Measurements from ENCODE around the gene MASP1.
"Not testable (repeated sequence)": the region's sequence is repeated elsewhere in the genome, so short reads cannot be mapped to it uniquely, and the experiment has no call there.

MASP1 gene

DNA sequence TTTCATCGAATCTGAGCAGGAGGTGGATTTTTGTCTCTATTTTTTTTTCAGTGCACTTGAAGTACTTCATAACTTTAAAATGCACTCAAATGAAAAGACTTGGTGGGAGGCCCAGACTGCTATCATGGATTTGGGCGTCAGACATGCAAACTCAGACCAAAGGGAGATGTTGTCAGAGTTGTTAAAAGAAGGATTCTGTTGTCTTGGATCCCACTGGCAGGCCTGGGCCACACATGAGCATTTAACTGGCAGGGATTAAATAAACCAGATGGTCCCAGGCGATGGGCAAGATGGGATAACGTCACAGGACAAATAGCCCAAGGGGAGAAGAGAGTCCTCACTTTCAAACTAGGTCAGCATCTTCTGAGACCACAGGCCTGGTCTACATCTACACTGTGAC is 78.8 kb downstream of the MASP1 start:
- no peak for DNase-seq

DNA sequence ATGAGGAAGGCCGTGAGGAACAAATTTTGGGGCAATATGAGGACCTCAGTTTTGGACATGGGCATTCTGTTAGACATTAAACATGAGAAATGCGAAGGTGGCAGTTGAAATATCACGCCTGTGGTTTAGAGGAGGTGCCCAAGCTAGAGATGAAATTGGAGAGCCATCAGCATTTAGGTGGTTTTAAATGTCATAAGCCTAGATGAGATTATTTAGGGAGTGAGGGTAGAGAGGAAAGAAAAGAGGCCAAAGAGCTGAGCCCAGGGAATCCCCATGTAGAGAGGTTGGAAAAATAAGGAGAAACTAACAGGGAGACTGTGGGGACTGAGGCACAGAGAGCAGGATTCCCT is 79.4 kb downstream of the MASP1 start:
- DNase-seq = no peak

DNA sequence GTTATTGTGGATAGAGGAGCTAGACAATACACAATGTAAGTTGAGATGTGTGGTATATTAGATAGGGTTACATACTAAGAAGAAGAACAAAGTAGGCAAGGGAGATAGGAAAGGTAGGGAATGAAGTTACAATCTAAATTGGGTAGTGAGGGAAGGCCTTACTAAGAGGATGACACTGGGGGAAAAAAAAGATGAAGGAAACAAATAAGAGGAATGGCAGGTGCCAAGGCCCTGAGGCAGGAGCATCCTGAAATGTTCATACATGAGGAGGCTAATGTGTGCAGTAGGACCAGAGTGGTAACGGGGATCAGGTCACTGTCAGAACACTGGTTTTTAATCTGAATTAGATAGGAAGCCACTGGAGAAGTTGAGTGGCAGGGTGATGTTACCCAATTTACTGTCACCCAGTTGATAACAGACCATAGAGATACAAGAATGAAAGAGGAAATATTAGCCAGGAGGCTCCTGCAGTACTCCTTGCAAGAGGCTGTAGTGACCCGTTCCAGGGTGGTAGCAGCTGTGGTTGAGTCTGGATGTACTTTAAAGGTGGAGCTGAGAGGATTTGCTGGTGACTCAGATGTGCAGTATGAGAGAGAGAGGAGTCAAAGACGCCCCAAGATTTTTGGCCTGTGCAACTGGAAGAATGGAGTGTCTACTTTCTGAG is 79.9 kb downstream of the MASP1 start:
- no peak for DNase-seq

DNA sequence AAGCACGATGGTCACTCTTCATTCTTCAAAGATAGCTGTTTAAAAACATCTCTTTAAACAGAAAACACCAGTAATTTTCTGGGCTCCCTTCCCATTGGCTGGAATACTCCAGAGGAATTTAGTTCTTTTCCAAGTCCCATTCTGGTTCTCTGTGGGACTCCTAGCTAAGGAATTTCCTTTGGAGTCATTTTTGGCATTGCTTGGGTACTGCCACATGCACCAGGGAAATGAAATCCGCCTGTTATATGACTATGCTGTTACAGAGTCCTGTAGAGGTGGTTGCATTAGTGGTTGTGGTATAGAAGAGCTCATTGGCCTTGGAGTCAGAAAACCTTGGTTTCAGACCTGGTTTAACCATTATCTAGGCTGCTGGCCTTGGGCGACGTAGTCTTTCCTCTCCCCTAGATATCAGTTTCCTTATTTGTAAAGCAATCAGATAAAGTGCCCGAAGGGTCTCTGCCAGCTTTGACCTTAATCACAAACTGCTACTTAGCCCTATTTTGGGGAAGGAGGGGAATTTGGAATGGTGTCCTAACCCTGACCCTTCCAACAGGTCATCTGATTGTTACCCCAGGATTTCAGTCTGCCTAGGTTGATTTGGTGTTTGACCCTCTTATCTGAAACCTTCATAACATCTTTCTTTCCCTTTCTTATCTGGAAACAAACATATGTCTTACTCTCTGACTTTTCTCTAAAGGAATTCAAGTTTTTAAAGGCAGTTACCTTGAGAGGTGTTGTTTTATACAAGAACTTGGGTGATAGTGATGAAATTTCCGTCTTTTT is 80.8 kb downstream of the MASP1 start:
- no peak for DNase-seq

DNA sequence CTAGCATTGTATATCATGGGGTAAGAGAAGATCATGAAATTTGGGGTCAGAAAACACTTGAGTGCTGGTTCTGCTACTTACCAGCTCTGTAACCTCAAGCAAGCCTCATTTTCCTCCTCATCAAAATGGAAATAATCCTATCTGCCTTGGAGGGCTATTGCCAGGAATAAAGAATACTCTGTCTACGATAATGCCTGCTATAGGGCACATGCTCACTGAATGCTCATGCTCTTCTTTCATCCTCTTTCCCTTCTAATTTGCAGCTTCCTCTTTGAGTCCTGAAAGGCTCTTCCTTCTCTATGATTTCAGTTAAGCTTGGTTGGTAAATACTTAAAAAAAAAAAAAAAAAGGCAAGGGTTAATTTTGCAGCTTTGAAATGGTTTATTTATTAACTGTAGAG is 81.4 kb downstream of the MASP1 start:
- no peak for DNase-seq

DNA sequence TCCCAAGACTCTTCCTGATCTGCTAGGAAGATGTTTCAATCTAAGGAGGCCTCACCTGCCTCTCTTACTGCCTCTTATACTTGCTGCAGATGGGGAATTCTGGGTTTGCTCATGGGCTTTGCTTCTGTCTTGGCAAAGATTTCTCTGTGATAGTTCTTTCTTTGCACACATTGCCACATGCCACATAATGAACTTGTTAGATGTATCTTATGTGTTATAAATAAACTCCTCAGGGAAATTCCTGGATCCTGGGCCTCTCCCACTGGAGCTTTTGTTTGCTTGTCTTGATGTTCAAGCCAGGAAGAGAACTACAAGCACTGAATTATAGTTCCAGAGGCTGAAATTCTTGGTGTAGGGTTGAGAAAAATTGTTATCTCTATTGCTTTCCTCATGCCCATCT is 82.0 kb downstream of the MASP1 start:
- no peak for DNase-seq

DNA sequence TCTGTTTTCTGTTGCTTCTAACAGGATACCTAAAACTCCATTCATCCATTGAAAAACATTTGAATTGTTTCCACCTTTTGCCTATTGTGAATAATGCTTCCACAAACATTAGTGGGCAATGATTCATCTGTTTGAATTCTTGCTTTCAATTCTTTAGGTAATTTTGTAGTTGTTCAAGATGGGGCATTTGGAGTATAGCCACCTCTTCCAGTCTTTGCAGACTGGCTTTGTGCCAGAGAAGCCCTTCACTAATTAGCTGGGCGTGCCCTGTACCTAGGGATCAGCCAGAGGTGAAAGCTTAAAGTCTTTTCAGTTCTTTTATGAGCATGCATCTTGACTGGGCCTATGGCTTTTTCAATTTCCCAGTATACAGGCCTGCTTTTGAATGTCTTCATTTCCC is 83.4 kb downstream of the MASP1 start:
- peak; percentile 39 for DNase-seq

DNA sequence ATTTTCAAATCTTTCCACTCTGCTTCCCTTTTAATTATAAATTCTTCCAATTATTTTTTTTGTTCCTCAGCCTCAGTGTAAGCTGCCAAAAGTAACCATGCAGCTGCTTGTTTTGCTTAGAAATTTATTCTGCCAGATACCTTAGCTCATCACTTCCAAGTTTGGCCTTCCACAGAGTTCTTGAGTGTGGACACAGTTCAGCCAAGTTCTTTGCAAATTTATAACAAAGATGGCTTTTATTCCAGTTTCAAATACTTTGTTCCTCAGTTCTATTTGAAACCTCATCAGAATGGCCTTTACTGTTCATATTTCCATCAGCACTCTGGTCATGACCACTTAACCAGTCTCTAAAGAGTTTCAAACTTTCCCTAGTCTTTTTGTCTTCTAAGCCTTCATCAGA is 83.9 kb downstream of the MASP1 start:
- no peak for DNase-seq

DNA sequence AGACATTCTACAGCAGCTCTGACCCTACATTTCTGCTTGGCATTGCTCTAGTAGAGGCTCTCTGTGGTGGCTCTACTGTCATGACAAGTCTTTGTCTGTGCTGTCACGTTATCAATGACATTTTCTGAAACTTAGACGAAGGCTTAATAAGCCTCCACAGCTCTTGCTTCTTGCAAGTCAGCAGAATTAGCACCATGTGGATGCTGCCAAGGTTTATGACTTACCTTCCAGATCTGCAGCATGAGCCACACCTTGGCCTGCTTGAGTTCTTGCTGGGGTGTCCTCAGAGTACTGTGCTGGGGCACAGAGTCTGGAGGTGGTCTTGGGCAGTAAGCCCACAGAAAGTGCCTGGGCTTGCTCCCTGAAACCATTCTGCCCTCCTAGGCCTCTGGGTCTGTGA is 84.5 kb downstream of the MASP1 start:
- no peak for DNase-seq

DNA sequence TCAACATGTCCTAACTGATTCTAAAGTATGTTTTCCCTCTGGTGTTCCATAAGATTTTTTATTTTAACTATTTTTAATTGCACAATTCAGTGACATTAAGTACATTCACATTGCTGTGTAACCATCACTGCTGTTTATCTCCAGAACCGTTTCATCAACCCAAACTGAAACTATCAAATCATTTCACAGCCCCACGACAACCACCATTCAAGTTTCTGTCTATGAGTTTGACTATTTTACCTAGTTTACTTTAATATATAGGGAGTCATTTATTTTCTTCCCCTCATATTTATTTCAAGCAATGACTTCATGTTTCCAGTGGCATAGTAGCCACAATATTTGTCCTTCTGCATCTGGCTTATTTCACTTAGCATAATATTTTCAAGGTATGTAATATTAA is 85.9 kb downstream of the MASP1 start:
- DNase-seq = no peak

DNA sequence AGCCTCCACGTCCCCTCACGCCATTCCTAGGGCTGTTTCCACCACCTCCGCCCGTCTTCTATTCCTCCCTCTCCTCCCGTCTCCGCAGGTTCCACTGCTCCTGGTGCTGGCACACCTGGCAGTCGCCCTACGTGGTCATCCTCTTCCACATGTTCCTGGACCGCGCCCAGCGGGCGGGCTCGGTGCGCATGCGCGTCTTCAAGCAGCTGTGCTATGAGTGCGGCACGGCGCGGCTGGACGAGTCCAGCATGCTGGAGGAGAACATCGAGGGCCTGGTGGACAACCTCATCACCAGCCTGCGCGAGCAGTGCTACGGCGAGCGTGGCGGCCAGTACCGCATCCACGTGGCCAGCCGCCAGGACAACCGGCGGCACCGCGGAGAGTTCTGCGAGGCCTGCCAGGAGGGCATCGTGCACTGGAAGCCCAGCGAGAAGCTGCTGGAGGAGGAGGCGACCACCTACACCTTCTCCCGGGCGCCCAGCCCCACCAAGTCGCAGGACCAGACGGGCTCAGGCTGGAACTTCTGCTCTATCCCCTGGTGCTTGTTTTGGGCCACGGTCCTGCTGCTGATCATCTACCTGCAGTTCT is 92.0 kb downstream of the MASP1 start:
- not testable (repeated sequence) for DNase-seq

DNA sequence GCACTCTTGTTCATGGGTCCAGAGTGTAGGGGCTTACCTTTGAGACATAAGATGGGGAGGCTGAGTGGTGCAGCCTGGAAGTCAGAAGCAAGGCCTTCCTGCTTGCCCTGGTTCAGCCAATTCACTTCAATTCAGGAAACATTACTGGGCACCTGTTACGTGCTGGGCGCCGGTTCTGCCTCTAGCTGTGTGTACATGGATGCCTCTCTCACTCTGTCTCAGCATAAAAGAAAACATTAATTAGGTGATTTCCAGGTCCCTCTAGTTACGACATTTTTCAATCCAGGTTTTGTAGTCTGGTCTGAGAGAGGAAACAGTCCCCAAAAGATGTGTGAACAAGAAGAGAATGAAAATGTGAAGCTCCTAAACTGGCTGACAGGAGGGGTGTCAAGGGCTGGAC is 93.0 kb downstream of the MASP1 start:
- DNase-seq = no peak

DNA sequence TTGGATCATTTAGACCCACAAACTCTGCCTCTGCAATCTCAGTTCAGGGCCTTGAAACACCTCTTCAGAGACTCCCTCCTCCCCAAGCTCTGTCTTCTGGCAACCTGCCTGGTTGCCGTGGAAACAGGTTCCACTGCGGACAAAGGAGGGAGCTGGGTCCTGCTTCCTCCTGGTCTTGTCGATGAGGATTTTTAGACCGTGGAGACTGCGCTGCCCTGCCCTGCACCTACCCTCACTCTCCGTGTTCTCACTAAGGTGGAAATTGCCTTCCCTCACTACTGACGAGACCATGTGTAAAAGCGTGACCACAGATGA is 94.2 kb downstream of the MASP1 start, which contains the start of gene RTP1:
Gene RTP1, plus strand, starts transcription at position 152 of the 315 bp plus-strand sequence. Its CDS starts 30 bp downstream, at position 182.
- peak; percentile 11 for DNase-seq

DNA sequence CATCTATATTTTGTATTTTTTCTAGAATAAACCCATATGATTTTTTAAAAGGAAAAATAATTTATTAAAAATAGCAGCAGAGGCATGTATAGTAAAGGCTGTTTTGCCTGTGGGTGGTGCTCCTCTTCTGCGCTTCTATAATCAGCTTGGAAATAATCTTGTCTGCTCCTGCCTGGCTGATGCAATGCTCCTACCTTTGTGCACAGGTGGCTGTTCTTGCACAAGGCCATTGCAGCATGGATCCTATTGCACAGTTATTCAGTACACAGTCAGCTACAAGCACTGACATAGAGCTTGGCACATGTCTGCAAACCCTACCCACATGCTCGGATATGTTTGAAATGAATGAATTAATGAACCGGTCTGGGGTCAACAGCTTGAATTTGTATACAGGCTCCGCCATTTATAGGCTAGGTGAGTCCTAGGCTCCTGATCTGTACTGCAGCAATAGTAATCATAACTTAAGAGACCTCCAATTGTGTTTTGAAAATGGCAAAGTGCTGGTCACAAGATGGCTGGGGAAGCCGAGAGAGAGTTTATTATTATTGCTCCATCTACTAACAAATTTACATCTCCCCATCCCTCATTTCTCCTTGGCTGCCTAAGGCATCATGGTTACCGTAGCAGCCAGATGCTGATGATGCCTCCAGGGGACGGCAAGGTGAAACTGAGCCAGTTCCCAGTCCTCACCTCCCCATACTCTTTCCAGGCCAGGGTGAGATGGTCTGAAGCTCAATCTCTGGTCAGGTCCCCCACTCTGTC is 94.8 kb downstream of the MASP1 start:
- DNase-seq = no peak

DNA sequence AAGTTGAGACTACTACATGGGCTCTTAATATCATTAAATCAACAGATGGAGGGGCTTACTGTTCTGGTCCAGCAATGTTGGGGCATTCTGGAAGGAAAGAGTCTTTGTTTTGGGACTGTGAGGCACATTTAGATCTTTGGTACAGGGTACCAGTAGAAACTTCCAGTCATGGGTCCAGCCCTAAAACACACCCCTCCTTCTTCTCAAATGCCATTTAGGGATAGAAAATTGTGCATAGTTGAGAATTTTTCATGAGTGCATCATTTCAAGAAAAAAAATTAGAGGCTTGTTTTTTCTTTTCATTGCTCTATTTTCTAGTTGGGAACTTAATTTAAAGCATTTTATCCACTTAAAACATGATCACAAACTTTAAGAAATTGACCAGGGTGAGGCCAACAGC is 98.4 kb downstream of the MASP1 start:
- no peak for DNase-seq

DNA sequence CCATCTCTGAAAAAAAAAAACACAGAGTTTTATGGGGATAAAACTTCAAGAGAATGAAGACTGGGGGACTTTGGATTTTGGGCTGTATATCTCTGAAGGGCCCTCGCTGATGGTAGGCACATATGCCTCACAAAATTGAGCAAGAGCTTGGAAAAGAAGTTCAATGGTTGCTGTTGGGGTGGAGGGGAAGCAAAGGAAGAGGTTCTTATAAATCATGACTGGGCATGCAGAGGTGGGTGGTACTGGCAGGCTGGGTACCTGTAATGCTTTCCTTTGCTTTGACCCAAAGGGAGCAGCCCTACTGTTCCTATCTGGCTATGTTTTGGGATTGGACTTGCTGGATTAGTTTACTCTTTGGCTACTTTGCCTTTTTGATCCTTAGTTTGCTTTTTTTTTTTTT is 100.3 kb downstream of the MASP1 start:
- DNase-seq = no peak

DNA sequence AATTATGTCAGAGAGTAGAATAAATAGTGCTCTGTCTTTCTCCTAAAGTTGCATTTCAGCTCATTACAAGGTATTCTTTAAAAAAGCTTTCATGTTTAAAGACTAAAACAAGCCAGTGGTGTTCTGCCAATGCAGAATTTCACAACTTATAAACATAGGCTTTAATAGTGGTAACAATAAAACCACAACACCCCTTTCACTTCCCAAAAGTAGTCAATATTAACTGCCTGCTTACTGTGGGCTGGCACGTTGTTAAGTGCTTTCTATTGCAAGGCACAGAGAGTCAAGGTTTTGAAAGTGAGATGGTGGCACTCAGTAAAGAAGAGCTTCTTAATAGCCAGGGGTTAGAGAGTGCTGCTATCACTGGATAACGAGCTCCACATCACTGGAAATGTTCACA is 102.6 kb downstream of the MASP1 start:
- no peak for DNase-seq

DNA sequence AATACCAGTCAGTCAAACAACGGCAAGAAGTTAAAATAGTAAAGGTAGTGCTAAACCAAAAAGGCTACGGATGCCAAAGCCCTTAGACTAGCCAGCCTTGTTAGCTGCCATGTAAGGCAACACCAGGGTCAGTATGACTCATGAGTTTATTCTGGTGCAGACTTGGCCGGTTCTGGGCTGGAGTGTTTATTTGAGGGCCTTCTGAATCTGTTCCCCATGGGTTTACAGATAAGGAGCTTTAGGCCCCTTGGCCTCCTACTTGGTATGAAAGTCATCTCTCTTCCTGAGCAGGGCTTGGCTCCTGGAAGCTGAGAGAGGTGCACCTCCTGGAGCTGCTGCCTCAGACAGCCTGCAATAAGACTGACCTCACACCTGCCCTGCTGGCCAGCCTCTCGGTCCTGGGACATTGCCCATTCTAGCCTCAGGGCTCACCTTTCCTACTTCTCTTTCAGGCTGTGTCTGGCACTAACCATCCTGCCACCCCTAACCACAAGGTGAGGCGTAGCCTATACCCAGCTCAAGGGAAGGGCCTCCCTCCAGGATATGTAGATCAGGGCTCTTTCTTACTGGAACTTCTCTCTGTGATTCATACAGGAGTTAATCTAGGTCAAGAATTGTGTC is 104.6 kb downstream of the MASP1 start:
- peak; percentile 80 for DNase-seq

DNA sequence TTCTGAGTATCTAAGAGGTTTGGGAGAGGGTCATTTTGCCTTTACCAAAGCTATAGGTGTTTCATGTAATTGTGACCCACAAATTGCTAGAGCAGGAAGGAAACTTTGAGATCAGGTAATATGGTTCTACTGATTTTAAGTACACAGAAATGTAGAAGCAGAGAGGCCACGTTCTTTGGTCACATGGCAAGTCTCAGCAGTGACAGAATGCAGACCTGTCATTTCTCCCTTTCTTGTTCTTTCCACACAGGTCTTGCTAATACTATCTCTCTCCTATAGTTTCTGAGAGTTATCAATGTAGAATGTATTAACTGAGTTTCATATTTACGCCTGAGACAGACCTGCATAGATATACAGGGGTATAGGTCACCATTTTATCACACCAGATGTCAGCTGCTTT is 105.2 kb downstream of the MASP1 start:
- no peak for DNase-seq

DNA sequence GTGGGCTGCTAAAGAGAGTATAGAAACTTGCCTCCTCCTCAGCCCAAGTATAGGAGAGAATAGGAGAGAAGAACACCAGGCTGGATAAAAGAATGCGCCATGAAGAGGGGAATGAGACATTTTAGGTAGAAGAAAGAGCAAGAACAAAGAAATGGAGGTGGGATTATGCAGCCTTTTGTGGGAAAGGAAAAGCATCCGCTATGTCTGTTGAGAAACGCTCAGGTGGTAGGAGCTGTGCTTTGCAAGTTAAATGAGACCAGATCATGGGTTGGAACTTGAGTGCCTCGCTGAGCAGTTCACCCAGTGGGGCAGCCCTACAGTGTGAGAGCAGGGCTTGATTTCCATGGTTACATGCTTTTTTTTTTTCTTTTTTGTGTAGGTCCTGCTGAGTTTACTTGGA is 105.8 kb downstream of the MASP1 start:
- DNase-seq = no peak
